HEK293T (cell line): Measurements from ENCODE around the gene POFUT2.

Experiments used
- CTCF ChIA-PET: fragments of 350-600 bp; formaldehyde crosslinking; extraction: SDS; loops from one replicate; lab custom pipeline; 2021; ENCODE audit warnings: antibody characterized with exemption, inconsistent platforms; lab: Yijun Ruan, JAX
- POLR2A ChIA-PET: fragments of 350-600 bp; formaldehyde crosslinking; extraction: SDS; loops from one replicate; lab custom pipeline; 2020; ENCODE audit warnings: antibody characterized with exemption, inconsistent platforms; lab: Yijun Ruan, JAX
- DNase-seq: peaks from one replicate; pipeline ENCODE4 v3.0.0; 2012; ENCODE audit warnings: mixed read lengths; ENCODE audit errors: extremely low spot score
- ARNT ChIP-seq: fragments of 450-650 bp; IDR thresholded peaks from 2 replicates; pipeline ENCODE4 v1.6.1; 2017; ENCODE audit warnings: mild to moderate bottlenecking
- BHLHE40 ChIP-seq: fragments of 450-650 bp; IDR thresholded peaks from 2 replicates; pipeline ENCODE4 v1.6.1; 2016; ENCODE audit warnings: mild to moderate bottlenecking, moderate library complexity, borderline replicate concordance
- CTBP1 ChIP-seq: fragments of 450-650 bp; IDR thresholded peaks from 2 replicates; pipeline ENCODE4 v1.6.1; 2016; ENCODE audit warnings: borderline replicate concordance
- ELF4 ChIP-seq: fragments of 450-650 bp; IDR thresholded peaks from 2 replicates; pipeline ENCODE4 v1.6.1; 2017; ENCODE audit warnings: antibody characterized with exemption
- FOXA1 ChIP-seq: fragments of 450-650 bp; IDR thresholded peaks from 2 replicates; pipeline ENCODE4 v1.6.1; 2016; ENCODE audit warnings: mild to moderate bottlenecking
- FOXK2 ChIP-seq: fragments of 450-650 bp; IDR thresholded peaks from 2 replicates; pipeline ENCODE4 v1.6.1; 2016; ENCODE audit warnings: mild to moderate bottlenecking
- FOXM1 ChIP-seq: fragments of 450-650 bp; IDR thresholded peaks from 2 replicates; pipeline ENCODE4 v1.6.1; 2017; ENCODE audit warnings: mild to moderate bottlenecking, borderline replicate concordance
- HDGF ChIP-seq: fragments of 450-650 bp; IDR thresholded peaks from 2 replicates; pipeline ENCODE4 v1.6.1; 2017; ENCODE audit warnings: antibody characterized with exemption, borderline replicate concordance
- L3MBTL2 ChIP-seq: fragments of 450-650 bp; conservative IDR thresholded peaks from 2 replicates; pipeline ENCODE4 v1.6.1; 2016; ENCODE audit warnings: mild to moderate bottlenecking
- LEF1 ChIP-seq: fragments of 450-650 bp; IDR thresholded peaks from 2 replicates; pipeline ENCODE4 v1.6.1; 2017; ENCODE audit warnings: mild to moderate bottlenecking, borderline replicate concordance
- NFRKB ChIP-seq: fragments of 450-650 bp; IDR thresholded peaks from 2 replicates; pipeline ENCODE4 v1.6.1; 2016; ENCODE audit warnings: mild to moderate bottlenecking, moderate library complexity
- PKNOX1 ChIP-seq: fragments of 450-650 bp; IDR thresholded peaks from 2 replicates; pipeline ENCODE4 v1.6.1; 2016
- SP1 ChIP-seq: fragments of 450-650 bp; IDR thresholded peaks from 2 replicates; pipeline ENCODE4 v1.6.1; 2017
- SUZ12 ChIP-seq: fragments of 450-650 bp; IDR thresholded peaks from 2 replicates; pipeline ENCODE4 v1.6.1; 2016; ENCODE audit warnings: mild to moderate bottlenecking
- TARDBP ChIP-seq: fragments of 450-650 bp; IDR thresholded peaks from 2 replicates; pipeline ENCODE4 v1.6.1; 2016
- ZNF384 ChIP-seq: fragments of 450-650 bp; IDR thresholded peaks from 2 replicates; pipeline ENCODE4 v1.6.1; 2016

The POFUT2 gene

GRCh38 chr21:45278156-45278911 is 9.4 kb downstream of the POFUT2 start:
- no peak for TF ChIP-seq CTBP1
- TF ChIP-seq FOXA1: no peak
- TF ChIP-seq ZNF384: no peak
- no peak for TF ChIP-seq L3MBTL2
- TF ChIP-seq LEF1: no peak
- TF ChIP-seq NFRKB: no peak
- no peak for TF ChIP-seq TARDBP
- TF ChIP-seq FOXK2: no peak
- no peak for TF ChIP-seq ELF4
- TF ChIP-seq SP1: no peak
- no peak for TF ChIP-seq SUZ12
- no peak for TF ChIP-seq BHLHE40
- TF ChIP-seq FOXM1: no peak
- no peak for TF ChIP-seq HDGF
- no peak for TF ChIP-seq ARNT
- no peak for TF ChIP-seq PKNOX1
- ChIA-PET CTCF (no interaction called here), POLR2A (interaction anchor here (1.5 kb wide), 1 partner anchor 10 kb away, joined by 7 read pairs; the partner anchor contains the start of gene POFUT2)
- no peak for DNase-seq

GRCh38 chr21:45277101-45278045 is 10.3 kb downstream of the POFUT2 start:
- CTCF ChIA-PET: no interaction called here
- no peak for DNase-seq
- TF ChIP-seq SUZ12 (no peak), TARDBP (no peak), ARNT (no peak), PKNOX1 (no peak), FOXK2 (no peak), LEF1 (no peak), NFRKB (no peak), FOXM1 (no peak), ELF4 (no peak), L3MBTL2 (no peak), BHLHE40 (no peak), SP1 (no peak), ZNF384 (no peak), HDGF (no peak), CTBP1 (no peak)
- POLR2A ChIA-PET: interaction anchor here (1.5 kb wide), 1 partner anchor 11 kb away, joined by 7 read pairs; the partner anchor contains the start of gene POFUT2

GRCh38 chr21:45276596-45276995 is 11.1 kb downstream of the POFUT2 start:
- POLR2A ChIA-PET: interaction anchor here (1.2 to 1.5 kb wide), 2 partner anchors 11 to 13 kb away, joined by 3 to 7 read pairs; partner anchors contain the start of gene POFUT2
- TF ChIP-seq TARDBP (no peak), SUZ12 (no peak), ARNT (no peak)
- DNase-seq: no peak
- CTCF ChIA-PET: interaction anchor here (0.6 kb wide), 1 partner anchor 520 kb away, joined by 3 read pairs; no protein-coding TSS in a partner anchor

- no peak for DNase-seq
- POLR2A ChIA-PET: no interaction called here
- no peak for TF ChIP-seq CTBP1
- TF ChIP-seq FOXA1: no peak
- no peak for TF ChIP-seq BHLHE40
- no peak for TF ChIP-seq ARNT
- TF ChIP-seq FOXK2: no peak
- TF ChIP-seq L3MBTL2: no peak
- TF ChIP-seq LEF1: no peak
- TF ChIP-seq NFRKB: no peak
- TF ChIP-seq TARDBP: no peak
- TF ChIP-seq ZNF384: no peak
- no peak for TF ChIP-seq SUZ12
- no peak for TF ChIP-seq PKNOX1
- no peak for TF ChIP-seq HDGF
- no peak for TF ChIP-seq ELF4
- TF ChIP-seq FOXM1: no peak
- TF ChIP-seq SP1: no peak
- CTCF ChIA-PET: no interaction called here
Measured at GRCh38 chr21:45270306-45270821, 17.3 kb downstream of the POFUT2 start.

GRCh38 chr21:45269861-45270260 is 17.8 kb downstream of the POFUT2 start:
- DNase-seq: no peak
- CTCF ChIA-PET: no interaction called here
- no peak for TF ChIP-seq FOXA1
- no peak for TF ChIP-seq NFRKB
- TF ChIP-seq FOXM1: no peak
- no peak for TF ChIP-seq HDGF
- TF ChIP-seq FOXK2: no peak
- POLR2A ChIA-PET: no interaction called here

GRCh38 chr21:45267390-45267760 is 20.3 kb downstream of the POFUT2 start:
- ChIA-PET POLR2A (no interaction called here), CTCF (no interaction called here)
- no peak for DNase-seq
- TF ChIP-seq FOXK2 (no peak), SUZ12 (no peak), HDGF (no peak), ARNT (no peak), ELF4 (no peak), ZNF384 (no peak), L3MBTL2 (no peak), TARDBP (no peak), SP1 (no peak), FOXA1 (no peak), NFRKB (no peak), BHLHE40 (no peak), FOXM1 (no peak)
